Activated T-cell treated with anti-CD3 and anti-CD28 coated beads, Interleukin-2, amount 50 U/mL, for 48 hours (primary cell): ENCODE data around the gene SPATC1L.

Source experiments
- DNase-seq, 2 experiments: peaks; one replicate each; pipeline ENCODE4 v3.0.0-alpha.2; 2020

Gene SPATC1L

DNA sequence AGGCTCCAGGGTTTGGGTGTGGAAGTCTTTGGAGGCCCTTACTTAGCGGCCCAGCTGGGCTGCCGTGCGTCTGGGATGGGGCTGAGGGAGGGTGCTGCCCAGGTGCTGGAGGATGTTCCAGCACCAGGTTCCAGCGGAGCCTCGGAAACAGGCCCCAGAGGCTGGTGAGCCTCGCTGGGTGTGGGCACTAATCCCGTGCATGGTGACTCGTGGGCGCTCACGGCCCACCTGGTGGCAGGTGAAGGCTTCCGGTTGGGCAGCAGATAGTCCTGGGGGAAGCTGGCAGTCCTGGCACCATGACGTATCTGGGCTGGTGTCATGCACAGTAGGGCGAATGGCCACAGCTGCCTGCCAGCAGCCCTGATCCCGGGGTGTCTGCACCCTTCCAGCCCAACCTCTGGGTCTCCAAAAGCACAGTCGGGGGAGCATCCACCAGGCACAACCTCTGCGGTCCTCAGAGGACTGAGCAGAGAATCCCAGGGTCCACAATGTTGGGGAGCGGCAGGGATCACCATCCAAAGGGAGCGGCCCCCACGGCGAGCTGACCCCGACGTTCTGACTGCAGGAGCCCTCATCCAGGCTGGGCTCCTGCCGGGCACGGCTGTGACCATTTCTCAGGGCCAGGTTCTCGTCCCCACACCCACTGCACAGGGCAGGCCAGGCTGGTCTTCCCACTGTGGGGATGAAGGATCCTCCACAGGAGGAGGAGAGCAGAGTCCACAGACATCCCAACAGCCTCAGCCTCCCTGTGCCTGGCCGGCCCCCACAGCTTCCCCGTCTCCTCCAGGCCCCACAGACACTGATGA is 54.2 kb downstream of the SPATC1L start:
- no peak for DNase-seq

DNA sequence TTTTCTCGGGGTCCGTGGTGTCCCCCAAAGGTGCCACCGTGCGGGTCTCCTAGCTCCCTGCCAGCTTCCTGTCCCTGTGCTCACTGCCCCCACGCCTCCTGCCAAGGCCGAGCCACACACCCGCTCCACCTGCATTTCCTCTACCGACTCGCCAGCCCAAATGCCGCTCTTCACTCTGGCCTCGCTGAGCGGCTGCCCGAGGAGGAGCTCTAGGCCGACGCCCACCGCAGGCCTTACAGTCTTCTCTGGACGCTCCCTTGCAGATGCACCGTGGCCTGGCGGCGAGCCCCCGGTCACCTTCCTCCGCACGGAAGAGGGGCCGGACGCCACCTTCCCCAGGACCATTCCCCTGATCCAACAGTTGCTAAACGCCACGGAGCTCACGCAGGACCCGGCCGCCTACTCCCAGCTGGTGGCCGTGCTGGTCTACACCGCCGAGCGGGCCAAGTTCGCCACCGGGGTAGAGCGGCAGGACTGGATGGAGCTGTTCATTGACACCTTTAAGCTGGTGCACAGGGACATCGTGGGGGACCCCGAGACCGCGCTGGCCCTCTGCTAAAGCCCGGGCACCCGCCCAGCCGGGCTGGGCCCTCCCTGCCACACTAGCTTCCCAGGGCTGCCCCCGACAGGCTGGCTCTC is 55.2 kb downstream of the SPATC1L start:
- DNase-seq = no peak

DNA sequence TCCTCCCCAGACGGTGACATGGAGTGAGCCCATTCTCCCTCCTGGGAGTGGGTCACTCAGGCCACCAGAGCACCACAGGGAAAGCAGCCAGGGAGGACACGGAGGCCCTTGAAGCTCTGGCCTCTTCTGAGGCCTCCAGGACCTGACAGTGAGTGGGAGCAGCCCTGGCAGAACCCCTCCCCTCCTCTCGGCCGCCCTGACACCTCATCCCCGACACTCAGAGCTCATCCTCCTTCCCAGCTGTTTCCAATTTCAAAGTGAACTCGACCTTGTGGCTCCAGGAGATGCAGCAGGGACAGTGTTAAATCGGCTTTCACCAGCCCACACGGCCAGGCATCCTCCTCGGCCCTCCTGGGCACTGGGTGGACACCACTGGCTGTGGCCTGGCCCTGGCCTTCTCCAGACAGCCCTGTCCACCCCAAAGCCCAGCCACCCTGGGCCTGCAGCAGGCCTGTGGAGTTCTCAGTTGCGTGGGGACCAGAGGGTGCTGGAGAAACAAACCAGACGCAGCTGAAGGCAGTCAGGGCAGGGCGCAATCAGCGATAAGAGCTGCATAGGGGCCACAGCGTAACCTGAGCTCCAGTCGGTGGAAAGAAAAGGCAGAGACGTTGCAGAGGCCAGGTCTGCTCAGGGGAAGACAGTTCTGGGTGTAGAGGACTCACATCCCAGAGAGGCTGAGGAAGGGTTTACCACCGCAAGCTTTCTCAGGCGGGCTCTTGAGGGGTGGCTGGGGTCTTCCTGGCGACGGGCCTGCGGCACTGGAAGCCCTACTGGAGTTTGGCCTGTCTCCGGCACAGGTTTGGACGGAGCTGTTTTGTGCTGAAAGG is 55.9 kb downstream of the SPATC1L start:
- no peak for DNase-seq

DNA sequence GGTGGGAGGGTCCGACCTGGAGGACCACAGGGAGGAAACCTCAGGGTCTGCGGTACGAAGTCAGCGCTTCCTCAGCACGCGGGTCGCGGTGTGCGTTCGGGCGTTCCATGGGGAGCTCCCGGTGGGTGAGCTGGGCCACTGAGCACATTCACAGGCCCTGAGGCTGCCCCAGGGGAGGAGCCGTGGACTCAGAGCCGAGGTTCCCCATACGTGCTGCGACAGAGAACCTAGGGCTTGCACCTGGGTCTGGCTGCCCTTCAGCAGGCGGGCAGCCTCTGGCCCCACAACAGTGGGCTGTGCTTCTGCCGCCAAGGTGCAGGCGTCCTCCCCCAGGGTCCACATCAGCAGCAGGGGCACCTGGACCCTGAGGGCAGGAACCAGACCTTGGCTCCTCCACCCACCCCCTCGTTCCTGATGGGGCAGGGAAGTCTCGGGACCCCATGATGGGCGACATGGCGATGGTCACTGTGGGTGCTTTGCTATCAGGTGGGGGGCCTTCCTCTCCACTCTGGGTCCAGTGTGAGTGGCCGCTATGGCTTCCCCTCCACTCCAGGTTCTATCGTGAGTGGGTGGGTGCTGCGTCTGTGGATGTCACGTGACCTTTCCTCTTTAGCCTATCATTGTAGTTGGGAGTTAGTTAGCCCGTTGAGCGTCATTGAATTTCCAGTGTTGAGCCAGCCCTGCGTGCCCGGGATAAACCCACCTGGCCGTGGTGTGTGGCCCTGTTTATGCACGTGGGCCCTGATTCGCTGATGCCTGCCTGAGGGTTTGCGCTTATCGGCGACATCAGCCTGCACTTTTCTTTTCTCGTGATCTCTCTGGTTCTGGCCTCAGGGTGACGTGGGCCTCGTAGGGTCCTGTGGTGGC is 56.8 kb downstream of the SPATC1L start:
- DNase-seq = no peak

DNA sequence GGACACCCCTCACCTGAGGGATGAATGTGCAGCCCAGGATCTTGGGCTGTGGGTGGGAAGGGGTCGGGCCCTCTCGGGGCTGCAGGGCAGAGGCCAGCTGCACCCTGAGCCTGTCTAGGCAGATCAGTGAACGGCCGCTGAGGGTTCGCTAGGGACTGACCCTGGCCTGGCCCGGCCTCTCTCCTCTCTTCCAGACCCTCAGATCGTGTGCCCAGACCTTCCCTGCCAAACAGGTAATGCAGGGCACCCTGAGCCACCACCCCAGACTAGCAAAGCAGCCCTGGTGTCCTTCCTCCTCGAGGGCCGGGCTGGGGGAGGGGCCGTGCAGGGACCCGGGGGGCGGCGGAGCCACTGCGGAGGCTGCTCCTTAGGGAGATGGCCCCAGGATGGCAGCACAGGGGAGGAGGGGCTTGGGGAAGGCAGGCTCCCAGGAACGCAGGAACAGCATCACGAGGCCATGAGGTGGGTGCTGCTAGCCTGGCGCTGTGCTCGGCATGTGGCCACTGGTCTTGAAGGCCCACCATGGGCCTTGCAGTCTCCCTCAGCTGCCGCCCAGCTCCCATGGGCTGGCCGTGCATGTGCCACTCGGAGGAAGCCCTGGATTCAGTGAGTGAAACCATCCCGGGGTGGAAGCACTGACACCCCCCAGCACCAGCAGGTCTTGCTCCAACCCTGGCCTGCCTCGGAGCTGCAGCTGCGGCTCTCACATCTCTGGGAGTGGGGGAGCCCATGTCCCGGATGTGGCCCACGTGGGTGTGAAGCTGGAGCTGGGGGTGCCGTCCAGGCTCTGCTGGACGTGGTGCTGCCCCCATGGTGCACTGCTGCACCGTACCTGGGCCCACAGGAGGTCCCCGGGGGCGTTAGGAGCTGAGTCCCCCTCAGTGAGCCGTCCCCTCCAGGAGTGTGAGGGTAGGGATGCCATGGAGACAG is 57.7 kb downstream of the SPATC1L start:
- no peak for DNase-seq

DNA sequence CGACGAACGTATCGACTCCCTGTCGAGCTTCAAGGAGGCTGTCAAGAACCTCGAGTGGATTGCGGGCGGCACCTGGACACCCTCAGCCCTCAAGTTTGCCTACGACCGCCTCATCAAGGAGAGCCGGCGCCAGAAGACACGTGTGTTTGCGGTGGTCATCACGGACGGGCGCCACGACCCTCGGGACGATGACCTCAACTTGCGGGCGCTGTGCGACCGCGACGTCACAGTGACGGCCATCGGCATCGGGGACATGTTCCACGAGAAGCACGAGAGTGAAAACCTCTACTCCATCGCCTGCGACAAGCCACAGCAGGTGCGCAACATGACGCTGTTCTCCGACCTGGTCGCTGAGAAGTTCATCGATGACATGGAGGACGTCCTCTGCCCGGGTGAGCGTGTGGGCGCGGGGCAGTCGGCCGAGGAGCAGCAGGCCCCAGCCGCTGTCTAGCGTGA is 58.4 kb downstream of the SPATC1L start:
- no peak for DNase-seq

DNA sequence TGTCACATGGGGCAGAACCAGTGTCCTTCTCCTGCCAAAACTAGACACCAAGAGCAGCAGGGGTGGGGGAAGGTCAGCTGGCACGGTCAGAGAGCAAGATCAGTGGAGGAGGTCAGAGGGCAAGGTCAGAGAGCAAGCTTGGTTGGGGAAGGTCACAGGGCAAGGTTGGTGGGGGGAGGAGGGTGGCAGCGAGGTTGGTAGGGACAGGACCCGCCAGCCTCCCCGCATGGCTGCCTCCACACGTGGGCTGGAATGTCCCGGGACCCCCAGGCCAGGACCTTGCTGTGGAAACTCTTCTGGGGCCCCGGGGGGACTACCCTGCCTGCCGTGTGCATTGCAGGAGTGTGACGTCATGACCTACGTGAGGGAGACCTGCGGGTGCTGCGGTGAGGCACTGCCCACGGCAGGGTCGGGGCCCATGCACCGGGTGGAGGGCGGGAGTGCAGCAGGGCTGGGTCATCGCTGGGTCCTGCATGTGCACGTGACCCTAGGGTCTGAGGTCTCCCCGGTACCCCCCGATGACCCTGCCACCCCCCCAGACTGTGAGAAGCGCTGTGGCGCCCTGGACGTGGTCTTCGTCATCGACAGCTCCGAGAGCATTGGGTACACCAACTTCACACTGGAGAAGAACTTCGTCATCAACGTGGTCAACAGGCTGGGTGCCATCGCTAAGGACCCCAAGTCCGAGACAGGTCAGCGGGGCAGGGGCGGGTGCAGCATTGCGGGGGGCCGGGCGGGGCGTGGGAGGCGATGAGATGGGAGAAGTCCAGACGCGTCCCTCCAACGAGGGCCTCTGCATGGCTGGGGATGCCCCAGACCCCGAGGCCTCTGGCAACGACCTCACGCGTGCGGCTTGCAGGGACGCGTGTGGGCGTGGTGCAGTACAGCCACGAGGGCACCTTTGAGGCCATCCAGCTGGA is 59.1 kb downstream of the SPATC1L start:
- no peak for DNase-seq

DNA sequence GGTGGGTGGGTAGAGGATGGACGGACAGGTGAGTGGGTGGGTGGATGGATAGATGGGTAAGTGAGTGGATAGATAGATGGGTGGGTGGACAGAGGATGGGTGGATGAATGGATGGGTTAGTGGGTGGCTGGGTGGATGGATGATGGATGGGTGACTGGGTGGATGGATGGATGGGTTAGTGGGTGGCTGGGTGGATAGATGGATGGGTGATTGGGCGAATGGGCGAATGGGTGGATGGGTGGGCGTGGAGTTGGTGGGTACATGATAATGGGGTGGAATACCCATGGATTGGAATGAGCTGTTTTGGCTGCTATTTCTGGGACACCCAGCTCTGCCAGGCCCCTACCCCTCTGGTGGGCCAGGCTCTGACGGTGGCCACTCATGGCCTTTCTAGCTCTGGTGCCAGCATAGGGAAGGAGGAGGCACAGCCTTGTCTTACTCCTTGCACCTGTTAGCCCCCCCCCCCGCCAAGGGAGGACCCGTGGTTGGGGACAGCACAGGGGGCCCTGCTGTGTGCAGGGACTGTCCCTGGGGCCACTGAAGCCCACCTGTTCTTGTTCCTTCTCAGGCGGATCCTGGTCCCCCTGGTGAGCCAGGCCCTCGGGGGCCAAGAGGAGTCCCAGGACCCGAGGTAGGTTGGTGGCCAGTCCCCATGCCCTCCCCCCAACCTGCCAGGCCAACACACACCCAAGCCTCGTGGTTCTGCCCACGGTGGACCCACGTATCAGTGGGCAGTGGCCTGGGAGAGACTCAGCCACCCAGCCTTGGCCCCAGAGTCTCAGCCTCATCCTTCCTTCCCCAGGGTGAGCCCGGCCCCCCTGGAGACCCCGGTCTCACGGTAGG is 60.0 kb downstream of the SPATC1L start:
- DNase-seq = no peak

DNA sequence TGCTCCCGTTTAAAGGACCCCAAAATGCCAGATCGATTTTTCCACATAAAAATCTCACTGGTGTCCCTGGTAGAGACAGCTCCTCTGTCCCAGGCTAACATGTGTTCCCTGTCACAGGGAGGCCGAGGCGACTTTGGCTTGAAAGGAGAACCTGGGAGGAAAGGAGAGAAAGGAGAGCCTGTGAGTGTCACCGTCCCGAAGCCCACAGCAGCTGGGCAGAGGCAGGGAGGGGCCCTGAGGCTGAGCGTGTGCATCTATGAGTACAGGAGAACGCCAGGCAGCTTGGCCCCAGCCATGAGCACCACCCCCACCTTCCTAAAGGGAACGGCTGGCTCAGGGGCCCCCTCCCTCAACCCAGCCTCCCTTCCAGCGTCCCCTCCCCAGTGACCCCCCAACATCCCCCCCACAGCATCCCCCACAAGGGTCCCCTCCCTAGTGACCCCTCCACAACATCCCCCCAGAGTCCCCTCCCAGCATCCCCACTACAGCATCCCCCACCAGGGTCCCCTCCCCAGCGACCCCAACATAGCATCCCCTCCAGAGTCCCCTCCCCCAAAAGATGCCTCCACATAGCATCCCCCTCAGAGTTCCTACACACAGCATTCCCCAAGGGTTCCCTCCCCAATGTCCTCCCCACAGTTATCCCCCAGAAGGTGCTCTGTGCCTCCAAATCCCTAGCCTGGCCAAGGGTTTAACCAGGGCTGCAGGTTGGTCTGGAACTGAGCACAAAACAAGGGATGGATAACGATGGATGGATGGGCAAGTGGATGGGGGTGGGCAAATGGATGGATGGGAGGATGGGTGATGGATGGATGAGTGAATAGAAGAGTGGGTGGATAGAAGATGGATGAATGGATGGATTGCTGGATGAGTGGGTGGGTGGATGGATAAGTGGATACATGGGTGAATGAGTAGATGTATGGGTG is 61.2 kb downstream of the SPATC1L start:
- DNase-seq = no peak

DNA sequence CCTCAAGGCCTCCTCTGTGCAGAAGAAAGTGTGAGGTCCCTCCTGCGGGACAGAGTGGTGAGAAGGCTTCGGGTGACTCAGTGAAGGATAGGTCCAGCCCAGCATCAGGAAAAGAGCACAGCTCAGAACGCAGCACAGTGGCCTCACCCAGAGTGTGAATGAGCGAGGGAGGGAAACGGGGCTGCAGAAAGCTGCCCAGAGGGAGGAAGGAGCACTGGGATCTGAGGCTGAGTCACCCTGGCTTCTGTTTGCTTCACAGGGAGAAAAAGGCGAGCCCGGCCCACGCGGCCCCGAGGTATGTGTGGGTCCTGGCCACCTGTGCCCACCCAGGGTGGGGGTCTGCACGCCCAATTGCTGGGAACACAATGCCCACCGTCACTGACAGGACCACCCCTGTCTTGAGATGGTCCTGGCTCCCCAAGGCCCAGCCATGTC is 62.0 kb downstream of the SPATC1L start:
- no peak for DNase-seq

DNA sequence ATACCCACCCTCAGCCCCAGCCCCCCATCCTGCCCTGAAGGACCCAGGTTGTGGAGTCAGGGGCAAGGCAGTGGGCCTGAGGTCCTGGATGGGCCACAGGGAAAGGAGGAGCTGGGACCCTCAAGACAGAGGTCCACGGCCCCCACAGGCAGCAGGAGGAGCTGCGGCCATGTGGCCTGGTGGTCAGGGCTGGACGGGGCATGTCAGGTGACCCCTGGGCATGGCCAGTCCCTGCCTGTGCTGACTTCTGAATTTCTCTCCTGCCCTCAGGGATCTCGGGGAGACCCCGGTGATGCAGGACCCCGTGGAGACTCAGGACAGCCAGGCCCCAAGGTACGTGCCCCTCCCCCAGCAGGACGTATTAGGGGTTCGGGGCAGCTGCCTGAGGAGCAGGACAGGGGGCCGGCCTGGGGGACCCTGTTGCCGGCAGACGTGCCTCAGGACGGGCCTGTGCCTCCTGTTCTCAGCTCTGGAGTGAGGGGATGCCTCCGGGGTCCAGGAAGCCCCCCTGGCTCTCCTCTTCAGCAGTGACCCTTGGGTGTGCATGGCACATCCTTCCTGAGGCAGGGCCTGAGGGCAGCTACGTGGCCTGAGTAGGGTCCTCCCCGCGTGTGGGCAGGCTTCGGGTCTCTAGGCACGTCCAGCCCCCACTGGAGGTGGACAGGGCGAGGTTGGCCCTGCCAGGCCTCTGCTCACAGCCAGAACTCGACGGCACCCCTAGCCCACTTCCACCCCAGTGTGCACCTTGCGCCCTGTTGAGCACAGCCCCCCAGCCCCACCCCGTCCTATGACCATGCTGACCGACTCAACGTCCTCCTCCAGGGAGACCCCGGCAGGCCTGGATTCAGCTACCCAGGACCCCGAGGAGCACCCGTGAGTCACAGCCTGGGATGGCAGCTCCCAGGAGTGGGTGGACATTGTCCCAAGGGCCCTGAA is 62.7 kb downstream of the SPATC1L start:
- no peak for DNase-seq

DNA sequence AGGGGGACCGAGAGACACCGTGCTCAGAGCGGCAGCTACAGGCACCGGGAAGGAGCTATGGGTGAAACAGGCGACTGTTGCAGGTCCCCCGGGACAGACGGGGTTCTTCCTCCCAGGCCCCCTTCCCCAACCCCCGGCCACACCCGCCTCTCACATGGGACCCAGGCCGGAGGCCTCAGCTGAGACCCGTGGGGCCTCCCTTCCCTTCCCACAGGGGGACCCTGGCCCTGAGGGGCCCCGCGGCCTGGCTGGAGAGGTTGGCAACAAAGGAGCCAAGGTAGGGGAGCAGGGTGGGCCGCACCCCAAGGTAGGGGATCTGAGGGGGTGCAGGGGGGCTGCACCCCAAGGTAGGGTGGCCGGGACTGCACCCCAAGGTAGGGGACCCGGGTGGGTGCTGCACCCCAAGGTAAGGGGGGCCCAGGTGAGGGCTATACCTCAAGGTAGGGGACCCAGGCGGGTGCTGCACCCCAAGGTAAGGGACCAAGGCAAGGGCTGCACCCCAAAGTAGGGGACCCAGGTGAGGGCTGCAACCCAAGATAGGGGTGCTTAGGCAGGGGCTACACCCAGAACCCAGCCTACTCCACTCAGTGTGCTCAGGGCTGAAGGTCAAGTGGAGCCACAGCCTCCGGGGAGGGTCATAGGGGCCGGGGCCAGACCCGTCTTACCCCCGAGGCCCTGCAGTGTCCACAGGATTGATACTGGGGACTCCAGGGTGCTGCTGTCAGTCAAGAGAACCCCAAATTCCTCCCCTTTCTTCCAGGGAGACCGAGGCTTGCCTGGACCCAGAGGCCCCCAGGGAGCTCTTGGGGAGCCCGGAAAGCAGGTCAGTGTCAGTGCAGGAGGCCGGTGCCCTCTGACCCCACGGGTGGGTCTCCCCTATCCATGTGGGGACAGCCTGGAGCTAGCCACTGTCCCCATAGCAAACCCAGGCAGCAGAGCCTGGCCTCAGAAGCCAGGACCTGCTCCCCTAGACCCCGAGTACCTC is 63.7 kb downstream of the SPATC1L start:
- no peak for DNase-seq

DNA sequence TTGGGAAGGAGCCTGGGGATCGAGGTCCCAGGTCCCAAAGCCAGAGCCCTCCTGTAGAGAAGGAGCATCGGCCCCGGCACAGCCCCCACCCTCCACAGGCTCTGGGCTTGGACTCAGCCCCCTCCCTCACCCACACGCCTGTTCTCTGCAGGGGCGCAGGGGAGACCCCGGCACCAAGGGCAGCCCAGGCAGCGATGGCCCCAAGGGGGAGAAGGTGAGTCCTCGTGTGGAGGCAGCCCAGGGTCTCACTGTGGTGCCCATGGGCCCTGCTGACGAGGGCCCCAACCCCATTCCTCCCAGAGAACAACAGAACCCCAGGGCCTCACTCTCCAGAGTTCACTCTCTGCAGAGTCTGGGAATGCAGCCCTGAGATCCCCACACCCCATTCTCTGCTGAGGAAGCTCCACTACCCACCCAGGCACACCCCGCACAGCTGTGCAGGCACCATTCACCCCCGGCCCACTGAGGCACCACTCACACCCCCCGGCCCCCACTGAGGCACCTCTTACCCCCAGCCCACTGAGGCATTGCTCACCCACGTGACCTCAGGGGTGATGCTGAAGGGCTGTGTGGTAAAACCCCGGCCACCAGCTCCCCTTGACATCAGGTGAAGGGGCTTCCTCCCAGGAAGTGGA is 64.5 kb downstream of the SPATC1L start:
- no peak for DNase-seq

DNA sequence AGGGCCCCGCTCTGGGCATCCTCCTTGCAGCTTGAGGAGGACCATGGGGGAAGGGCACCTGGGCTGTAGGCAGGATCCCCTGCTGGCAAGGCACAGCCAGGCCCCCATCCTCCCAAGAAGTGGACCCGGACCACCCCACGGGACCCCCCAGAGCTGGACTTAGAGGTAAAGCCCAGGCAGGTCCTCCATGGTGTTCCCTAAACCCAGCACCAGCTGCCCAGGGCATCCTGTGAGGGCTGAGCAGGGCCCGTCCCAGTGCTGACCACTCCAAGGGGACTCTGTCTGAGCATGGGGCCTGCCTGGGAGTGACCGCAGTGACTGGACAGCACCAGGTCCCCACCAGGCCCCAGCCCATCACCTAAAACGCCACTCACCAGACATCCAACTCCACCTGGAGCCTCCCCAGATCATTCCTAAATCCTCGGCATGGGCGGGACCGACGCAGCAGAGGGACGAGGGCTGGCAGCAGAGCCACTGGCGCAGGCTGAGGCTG is 65.1 kb downstream of the SPATC1L start:
- no peak for DNase-seq
